Astrocyte of the spinal cord (primary cell): Measurements from ENCODE around the gene DUSP28.

ENCODE experiments used
- DNase-seq: peaks from one replicate; pipeline ENCODE4 v3.0.0; 2011; ENCODE audit warnings: low read depth, low spot score
- H3K4me3 ChIP-seq: 2 replicates; pipeline ENCODE4 v1.5.1; 2011; ENCODE audit warnings: low read depth, mild to moderate bottlenecking, low read length, moderate library complexity
- in situ Hi-C: cut with HindIII; loops from 2 replicates; pipeline ENCODE4 v1.10.0; 2017; ENCODE audit warnings: low sequenced_read_pairs
- TF ChIP-seq, protein P1 (sequence below): IDR thresholded peaks from 2 replicates; pipeline ENCODE4 v1.5.1; 2012; ENCODE audit warnings: low read depth, mild to moderate bottlenecking, low read length, inconsistent platforms

Gene DUSP28

GRCh38 chr2:240539906-240540305 lies 20.3 kb upstream of the DUSP28 start:
- TF ChIP-seq, protein P1, sequence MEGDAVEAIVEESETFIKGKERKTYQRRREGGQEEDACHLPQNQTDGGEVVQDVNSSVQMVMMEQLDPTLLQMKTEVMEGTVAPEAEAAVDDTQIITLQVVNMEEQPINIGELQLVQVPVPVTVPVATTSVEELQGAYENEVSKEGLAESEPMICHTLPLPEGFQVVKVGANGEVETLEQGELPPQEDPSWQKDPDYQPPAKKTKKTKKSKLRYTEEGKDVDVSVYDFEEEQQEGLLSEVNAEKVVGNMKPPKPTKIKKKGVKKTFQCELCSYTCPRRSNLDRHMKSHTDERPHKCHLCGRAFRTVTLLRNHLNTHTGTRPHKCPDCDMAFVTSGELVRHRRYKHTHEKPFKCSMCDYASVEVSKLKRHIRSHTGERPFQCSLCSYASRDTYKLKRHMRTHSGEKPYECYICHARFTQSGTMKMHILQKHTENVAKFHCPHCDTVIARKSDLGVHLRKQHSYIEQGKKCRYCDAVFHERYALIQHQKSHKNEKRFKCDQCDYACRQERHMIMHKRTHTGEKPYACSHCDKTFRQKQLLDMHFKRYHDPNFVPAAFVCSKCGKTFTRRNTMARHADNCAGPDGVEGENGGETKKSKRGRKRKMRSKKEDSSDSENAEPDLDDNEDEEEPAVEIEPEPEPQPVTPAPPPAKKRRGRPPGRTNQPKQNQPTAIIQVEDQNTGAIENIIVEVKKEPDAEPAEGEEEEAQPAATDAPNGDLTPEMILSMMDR, result no peak
- in situ Hi-C loops, result no loop called here
- no peak overlapping the region for H3K4me3 ChIP-seq
- no peak for DNase-seq

DNA sequence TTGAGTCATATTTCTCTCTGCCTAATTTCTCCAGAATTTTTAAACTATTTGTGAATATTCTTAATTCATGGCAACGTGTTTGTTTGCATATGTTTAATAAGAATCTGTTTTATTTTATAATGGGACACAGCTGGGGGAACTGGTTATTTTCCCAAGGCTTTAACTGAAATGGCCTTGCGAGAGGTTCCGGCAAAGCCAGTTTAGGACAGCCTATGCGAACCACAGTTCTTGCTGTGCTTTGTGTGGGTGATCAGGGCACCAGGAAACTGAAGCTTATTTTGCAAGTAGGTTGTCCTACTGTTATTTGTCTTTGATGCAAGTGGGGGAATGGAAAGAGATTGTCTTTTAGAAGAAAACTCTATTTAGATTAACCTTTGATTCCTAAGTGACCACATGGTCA lies 8.9 kb upstream of the DUSP28 start:
- no peak overlapping the region for H3K4me3 ChIP-seq
- DNase-seq, result no peak
- TF ChIP-seq, protein P1, result no peak
- in situ Hi-C loops, result no loop called here

GRCh38 chr2:240551811-240552210 lies 8.3 kb upstream of the DUSP28 start:
- no peak for DNase-seq
- in situ Hi-C loops, result no loop called here
- H3K4me3 ChIP-seq, result no peak overlapping the region
- TF ChIP-seq, protein P1, result no peak

GRCh38 chr2:240553956-240554480 lies 6.1 kb upstream of the DUSP28 start:
- TF ChIP-seq, protein P1, result no peak
- DNase-seq, result no peak
- no peak overlapping the region for H3K4me3 ChIP-seq
- in situ Hi-C loops, result no loop called here

GRCh38 chr2:240554767-240555493 lies 5.2 kb upstream of the DUSP28 start:
- H3K4me3 ChIP-seq, result no peak overlapping the region
- DNase-seq, result no peak
- TF ChIP-seq, protein P1, result no peak
- in situ Hi-C loops, result no loop called here

GRCh38 chr2:240555541-240556250 lies 4.5 kb upstream of the DUSP28 start:
- in situ Hi-C loops, result no loop called here
- DNase-seq, result no peak
- H3K4me3 ChIP-seq, result no peak overlapping the region
- TF ChIP-seq, protein P1, result no peak
